ENCODE data around the gene ATP8B3. TPM values are rescaled to one million over a fixed set of nuclear protein-coding genes. Genes with fewer than 3 reads are reported as not detected.

ATP8B3 gene
- total and polyA plus RNA-seq, 2 of the 13 experiments (the other 11 are each of a cell fraction or from before 2014, with no cell fraction given): 2.6 to 5.9 TPM

DNA sequence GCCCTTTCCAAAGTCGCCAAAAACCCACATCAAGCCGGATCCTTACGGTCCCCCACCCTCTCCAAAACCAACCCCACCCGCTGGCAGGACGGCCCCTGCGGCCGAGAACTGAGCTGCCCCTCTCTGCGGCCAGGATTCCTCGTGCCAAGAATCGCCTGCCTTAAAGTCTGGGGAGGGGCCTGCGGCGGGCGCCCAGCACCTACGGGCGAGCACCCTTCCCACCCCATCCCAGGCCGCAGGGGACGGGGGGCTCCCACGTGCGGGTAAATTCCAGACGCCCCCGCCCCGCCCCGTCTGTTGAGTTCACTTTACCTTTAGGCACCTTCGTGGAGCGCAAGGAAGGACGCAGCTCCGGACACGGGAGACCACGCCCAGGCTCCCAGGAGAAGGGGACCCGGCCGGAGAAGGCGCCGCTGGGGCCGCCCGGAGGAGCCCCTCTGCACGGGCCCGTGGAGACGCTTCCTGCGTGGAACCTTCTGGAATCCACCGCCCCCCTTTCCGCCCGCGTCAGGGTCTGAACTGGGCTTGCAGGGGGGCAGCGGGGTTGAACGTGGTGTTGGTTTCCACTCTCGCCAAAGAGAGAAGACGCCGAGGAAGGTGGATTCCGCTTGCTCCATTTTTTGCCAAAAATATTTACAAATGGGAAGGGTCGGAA lies 36.0 kb downstream of the ATP8B3 start (continued):
- TF ChIP-seq, protein P1, sequence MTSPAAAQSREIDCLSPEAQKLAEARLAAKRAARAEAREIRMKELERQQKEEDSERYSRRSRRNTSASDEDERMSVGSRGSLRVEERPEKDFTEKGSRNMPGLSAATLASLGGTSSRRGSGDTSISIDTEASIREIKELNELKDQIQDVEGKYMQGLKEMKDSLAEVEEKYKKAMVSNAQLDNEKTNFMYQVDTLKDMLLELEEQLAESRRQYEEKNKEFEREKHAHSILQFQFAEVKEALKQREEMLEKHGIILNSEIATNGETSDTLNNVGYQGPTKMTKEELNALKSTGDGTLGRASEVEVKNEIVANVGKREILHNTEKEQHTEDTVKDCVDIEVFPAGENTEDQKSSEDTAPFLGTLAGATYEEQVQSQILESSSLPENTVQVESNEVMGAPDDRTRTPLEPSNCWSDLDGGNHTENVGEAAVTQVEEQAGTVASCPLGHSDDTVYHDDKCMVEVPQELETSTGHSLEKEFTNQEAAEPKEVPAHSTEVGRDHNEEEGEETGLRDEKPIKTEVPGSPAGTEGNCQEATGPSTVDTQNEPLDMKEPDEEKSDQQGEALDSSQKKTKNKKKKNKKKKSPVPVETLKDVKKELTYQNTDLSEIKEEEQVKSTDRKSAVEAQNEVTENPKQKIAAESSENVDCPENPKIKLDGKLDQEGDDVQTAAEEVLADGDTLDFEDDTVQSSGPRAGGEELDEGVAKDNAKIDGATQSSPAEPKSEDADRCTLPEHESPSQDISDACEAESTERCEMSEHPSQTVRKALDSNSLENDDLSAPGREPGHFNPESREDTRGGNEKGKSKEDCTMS (CRISPR knock-in tag; conservative IDR thresholded peaks at IDR 0.05): no peak
- no peak for TF ChIP-seq SSRP1 (CRISPR knock-in tag; IDR thresholded peaks at IDR 0.05)
- no peak for TF ChIP-seq ZNF557 (CRISPR knock-in tag; IDR thresholded peaks at IDR 0.05)
- no peak for TF ChIP-seq ZNF891 (CRISPR knock-in tag; IDR thresholded peaks at IDR 0.05)
- TF ChIP-seq ZNF292 (CRISPR knock-in tag; IDR thresholded peaks at IDR 0.05; ENCODE audit: borderline replicate concordance, low read depth): no peak

DNA sequence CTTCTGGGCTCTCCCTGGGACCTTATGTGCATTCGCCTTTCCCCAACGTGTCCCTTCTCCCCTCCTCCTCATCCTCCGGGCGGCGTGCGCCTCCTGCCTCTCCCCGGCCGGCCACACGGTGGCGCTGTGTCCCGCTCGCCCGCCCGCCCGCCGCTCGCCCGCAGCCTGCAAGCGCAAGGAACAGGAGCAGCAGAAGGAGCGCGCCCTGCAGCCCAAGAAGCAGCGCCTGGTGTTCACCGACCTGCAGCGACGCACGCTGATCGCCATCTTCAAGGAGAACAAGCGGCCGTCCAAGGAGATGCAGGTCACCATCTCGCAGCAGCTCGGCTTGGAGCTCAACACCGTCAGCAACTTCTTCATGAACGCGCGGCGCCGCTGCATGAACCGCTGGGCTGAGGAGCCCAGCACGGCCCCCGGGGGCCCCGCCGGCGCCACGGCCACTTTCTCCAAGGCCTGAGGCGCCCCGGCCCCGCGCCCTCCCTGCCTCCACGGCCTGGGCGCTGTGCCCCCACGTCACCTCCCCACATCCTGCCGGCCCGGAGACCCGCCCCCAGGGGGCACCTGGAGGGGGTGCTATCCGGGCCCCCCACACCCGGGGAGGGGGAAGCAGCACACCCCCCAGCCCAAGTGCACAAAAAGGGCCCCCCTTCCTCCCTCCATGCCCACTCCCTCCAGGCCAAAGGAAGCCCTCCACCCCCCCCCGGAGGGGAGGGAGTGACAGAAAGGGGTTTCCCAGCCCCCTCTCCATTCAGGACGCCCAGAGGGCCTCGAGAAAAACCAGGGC lies 36.9 kb downstream of the ATP8B3 start:
- Histone ChIP-seq H3K4me2 (ENCODE audit: low read depth, low read length) (peak overlapping the region; percentile 36; the same call in 1 of the 2 replicates), H3K27ac (ENCODE audit: extremely low read length, insufficient read depth, low read length) (no peak overlapping the region), H3K9me3 (ENCODE audit: low read length) (peaks cover 10% of the 10 kb centered on the region), H2AFZ (ENCODE audit: low read length) (no peak overlapping the region), H4K20me1 (ENCODE audit: insufficient read depth, low read length) (no peaks in the 10 kb centered on the region), H3K79me2 (ENCODE audit: insufficient read depth, low read length) (no peaks in the 10 kb centered on the region), H3K27me3 (ENCODE audit: control insufficient read depth in 1 of 2, insufficient read depth in 2 of 2, low read length in 2 of 2) (peaks cover 8 to 66% of the 10 kb centered on the region in 2 experiments), H3K36me3 (replicated peaks in 1 of 2; ENCODE audit: control insufficient read depth in 1 of 2, insufficient read depth in 2 of 2, low read length in 2 of 2) (no peaks in the 10 kb centered on the region), H3K4me1 (ENCODE audit: insufficient read depth, low read length) (no peaks in the 10 kb centered on the region), H3K4me3 (replicated peaks in 1 of 3; ENCODE audit: insufficient read depth in 1 of 3, low read depth in 2 of 3, low read length in 3 of 3) (peak overlapping the region in 1 of 3 experiments; percentile 46; a peak in 1 of 6 replicates), H3K9ac (ENCODE audit: insufficient read depth, low read depth, low read length) (no peak overlapping the region)
- intact Hi-C loops (cut with micrococcal nuclease; ENCODE audit: unreplicated experiment): no loop called here
- 12% methylated on average over 43 of the region's 59 CpGs for WGBS (ENCODE audit: low lambda C conversion rate)
- peak; percentile 88 for ATAC-seq
- ChIA-PET CTCF (ENCODE audit: low intra/inter-chr PET ratio, low total read pairs) (interaction anchor here (0.8 to 2.7 kb wide), 2 partner anchors 21 to 51 kb away, joined by 4 to 15 read pairs; no protein-coding TSS in a partner anchor), POLR2A (no interaction called here)
- no peak for FAIRE-seq
- in situ Hi-C loops (cut with HindIII; ENCODE audit: extremely low pct_ligation_motif_present, low pct_unique_long_range_greater_than_20kb): loop anchor here (5.0 kb wide), 1 partner anchor 47 kb away; no protein-coding TSS in a partner anchor
- no peak for DNase-seq (ENCODE audit: low spot score)
- BruUV-seq (replicated peaks): no TSS peak
- TF ChIP-seq KDM2A (CRISPR knock-in tag; IDR thresholded peaks at IDR 0.05; ENCODE audit: borderline replicate concordance, low read depth) (peak; percentile 37; the same call in 1 of the 2 replicates), ISX (CRISPR knock-in tag; conservative IDR thresholded peaks at IDR 0.05) (no peak), MAFK (conservative IDR thresholded peaks at IDR 0.05 in 1 of 2, IDR thresholded peaks at IDR 0.05 in 1 of 2; ENCODE audit: low read length in 2 of 2) (no peak), MYC (CRISPR knock-in tag; IDR thresholded peaks at IDR 0.05; ENCODE audit: borderline replicate concordance) (peak; percentile 35; the same call in 1 of the 2 replicates), XRCC5 (optimal IDR thresholded peaks at IDR 0.05; ENCODE audit: low read length) (peak; percentile 85), ZNF607 (CRISPR knock-in tag; IDR thresholded peaks at IDR 0.05; ENCODE audit: borderline replicate concordance) (0 out of 2 replicates have a peak, but pooled peaks have one; percentile 28), SMC3 (IDR thresholded peaks at IDR 0.05; ENCODE audit: low read length) (peak; percentile 10; the same call in 1 of the 2 replicates), SETDB1 (CRISPR knock-in tag; IDR thresholded peaks at IDR 0.05; ENCODE audit: borderline replicate concordance) (no peak), ZNF841 (CRISPR knock-in tag; IDR thresholded peaks at IDR 0.05; ENCODE audit: borderline replicate concordance) (no peak)
- TF ChIP-seq, protein P2, sequence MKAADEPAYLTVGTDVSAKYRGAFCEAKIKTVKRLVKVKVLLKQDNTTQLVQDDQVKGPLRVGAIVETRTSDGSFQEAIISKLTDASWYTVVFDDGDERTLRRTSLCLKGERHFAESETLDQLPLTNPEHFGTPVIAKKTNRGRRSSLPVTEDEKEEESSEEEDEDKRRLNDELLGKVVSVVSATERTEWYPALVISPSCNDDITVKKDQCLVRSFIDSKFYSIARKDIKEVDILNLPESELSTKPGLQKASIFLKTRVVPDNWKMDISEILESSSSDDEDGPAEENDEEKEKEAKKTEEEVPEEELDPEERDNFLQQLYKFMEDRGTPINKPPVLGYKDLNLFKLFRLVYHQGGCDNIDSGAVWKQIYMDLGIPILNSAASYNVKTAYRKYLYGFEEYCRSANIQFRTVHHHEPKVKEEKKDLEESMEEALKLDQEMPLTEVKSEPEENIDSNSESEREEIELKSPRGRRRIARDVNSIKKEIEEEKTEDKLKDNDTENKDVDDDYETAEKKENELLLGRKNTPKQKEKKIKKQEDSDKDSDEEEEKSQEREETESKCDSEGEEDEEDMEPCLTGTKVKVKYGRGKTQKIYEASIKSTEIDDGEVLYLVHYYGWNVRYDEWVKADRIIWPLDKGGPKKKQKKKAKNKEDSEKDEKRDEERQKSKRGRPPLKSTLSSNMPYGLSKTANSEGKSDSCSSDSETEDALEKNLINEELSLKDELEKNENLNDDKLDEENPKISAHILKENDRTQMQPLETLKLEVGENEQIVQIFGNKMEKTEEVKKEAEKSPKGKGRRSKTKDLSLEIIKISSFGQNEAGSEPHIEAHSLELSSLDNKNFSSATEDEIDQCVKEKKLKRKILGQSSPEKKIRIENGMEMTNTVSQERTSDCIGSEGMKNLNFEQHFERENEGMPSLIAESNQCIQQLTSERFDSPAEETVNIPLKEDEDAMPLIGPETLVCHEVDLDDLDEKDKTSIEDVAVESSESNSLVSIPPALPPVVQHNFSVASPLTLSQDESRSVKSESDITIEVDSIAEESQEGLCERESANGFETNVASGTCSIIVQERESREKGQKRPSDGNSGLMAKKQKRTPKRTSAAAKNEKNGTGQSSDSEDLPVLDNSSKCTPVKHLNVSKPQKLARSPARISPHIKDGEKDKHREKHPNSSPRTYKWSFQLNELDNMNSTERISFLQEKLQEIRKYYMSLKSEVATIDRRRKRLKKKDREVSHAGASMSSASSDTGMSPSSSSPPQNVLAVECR (CRISPR knock-in tag; IDR thresholded peaks at IDR 0.05; ENCODE audit: borderline replicate concordance): peak; percentile 42; the same call in 1 of the 2 replicates
